ENCODE results near the gene PLA2R1. TPM values are rescaled to one million over a fixed set of nuclear protein-coding genes. Genes with fewer than 3 reads are reported as not detected.

Gene PLA2R1
- total RNA-seq, 1 experiment from 2014 or later = 8.4 TPM

- Mint-ChIP-seq H3K4me1 (ENCODE audit: insufficient read depth, unreplicated experiment) (peaks cover 6% of the 10 kb centered on the region), H3K27me3 (ENCODE audit: insufficient read depth, unreplicated experiment) (no peaks in the 10 kb centered on the region), H3K9me3 (ENCODE audit: unreplicated experiment) (no peaks in the 10 kb centered on the region), H3K27ac (ENCODE audit: low read depth, unreplicated experiment) (no peak overlapping the region), H3K4me3 (ENCODE audit: unreplicated experiment) (no peak overlapping the region), H3K36me3 (ENCODE audit: insufficient read depth, unreplicated experiment) (no peaks in the 10 kb centered on the region)
- ChIA-PET CTCF (no interaction called here), POLR2A (interaction anchor here (0.6 to 1.2 kb wide), 3 partner anchors 55 to 453 kb away, joined by 3 to 4 read pairs (median 3); partner anchors contain the start of gene BAZ2B)
- intact Hi-C loops (cut with micrococcal nuclease) = no loop called here
- DNase-seq (ENCODE audit: unreplicated experiment) = no peak
- no peak for TF ChIP-seq CTCF (IDR thresholded peaks at IDR 0.05; ENCODE audit: unreplicated experiment)
- BruUV-seq (replicated peaks) = no TSS peak
Observed at GRCh38 chr2:160068906-160069305, 6.5 kb upstream of the PLA2R1 start.

DNA sequence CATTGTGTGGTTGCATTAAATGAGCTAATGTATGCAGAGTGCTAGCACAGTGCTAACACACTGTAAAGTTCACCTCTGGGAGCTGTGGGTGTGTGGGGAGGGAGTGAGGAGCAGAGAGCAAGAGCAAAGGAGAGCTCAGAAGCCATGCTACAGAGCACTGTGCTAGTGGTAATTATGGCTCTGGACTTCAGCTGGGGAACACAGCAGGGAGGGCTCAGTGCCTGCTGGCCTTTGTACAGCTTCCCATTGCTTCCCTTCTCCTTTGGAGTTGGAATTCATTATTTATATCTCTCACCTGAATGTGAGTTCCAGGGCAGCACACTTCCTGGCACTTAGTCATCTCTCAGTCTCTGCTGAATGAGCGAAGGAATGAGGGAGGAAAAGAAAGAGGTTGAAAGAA, 2.5 kb upstream of the PLA2R1 start:
- intact Hi-C loops (cut with micrococcal nuclease) = no loop called here
- Mint-ChIP-seq H3K27me3 (ENCODE audit: insufficient read depth, unreplicated experiment) (no peaks in the 10 kb centered on the region), H3K9me3 (ENCODE audit: unreplicated experiment) (no peaks in the 10 kb centered on the region), H3K4me3 (ENCODE audit: unreplicated experiment) (no peak overlapping the region), H3K4me1 (ENCODE audit: insufficient read depth, unreplicated experiment) (peaks cover 16% of the 10 kb centered on the region), H3K36me3 (ENCODE audit: insufficient read depth, unreplicated experiment) (no peaks in the 10 kb centered on the region), H3K27ac (ENCODE audit: low read depth, unreplicated experiment) (no peak overlapping the region)
- BruUV-seq (replicated peaks) = no TSS peak
- ChIA-PET CTCF (interaction anchor here (1.3 to 1.5 kb wide), 2 partner anchors 10 to 155 kb away, joined by 4 to 6 read pairs; no protein-coding TSS in a partner anchor), POLR2A (interaction anchor here (0.6 to 0.8 kb wide), 2 partner anchors 23 to 46 kb away, joined by 3 read pairs; no protein-coding TSS in a partner anchor)
- no peak for TF ChIP-seq CTCF (IDR thresholded peaks at IDR 0.05; ENCODE audit: unreplicated experiment)
- no peak for DNase-seq (ENCODE audit: unreplicated experiment)

DNA sequence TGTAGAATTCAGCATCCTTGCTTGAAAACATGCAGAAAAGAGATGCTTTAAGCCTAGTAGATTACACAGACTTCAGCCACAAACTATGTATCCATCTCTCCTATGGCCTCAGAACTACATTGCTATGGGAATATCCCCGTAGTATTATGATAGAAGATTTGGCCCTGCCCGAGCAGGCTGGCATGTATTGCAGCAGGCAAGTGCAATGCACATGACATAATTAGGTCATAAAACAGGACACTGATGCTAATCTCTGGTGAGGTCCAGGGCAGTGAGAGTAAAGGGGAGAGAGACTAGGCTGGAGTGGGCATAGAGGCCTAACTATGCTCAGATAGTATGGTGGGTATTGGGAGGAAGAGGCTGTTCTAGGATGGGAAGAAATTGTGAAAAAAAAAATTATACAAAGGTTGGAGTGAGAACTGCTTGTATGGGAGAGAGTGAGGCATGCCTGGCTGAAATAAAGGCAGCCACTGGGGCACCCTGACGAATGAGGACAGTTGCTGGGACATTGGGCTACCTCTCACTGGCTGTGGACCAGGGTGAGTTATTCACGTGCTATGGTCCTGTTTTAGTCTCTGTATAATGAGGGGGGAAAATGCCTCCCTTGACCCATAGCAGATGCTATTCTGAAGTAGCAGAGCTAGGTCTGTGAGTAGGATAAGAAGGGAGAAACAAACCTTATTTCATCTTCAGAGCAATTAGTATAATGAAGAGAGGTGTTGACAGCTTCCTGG, 1.6 kb upstream of the PLA2R1 start:
- POLR2A ChIA-PET = interaction anchor here (0.6 to 0.8 kb wide), 2 partner anchors 23 to 45 kb away, joined by 3 read pairs; no protein-coding TSS in a partner anchor
- no peak overlapping the region for H3K27ac Mint-ChIP-seq (ENCODE audit: low read depth, unreplicated experiment)

More for the DNA sequence above, 1.6 kb upstream of the PLA2R1 start:
- CTCF ChIA-PET = interaction anchor here (1.3 to 1.5 kb wide), 2 partner anchors 10 to 156 kb away, joined by 4 to 6 read pairs; no protein-coding TSS in a partner anchor
- BruUV-seq (replicated peaks) = no TSS peak
- intact Hi-C loops (cut with micrococcal nuclease) = no loop called here
- Mint-ChIP-seq H3K27me3 (ENCODE audit: insufficient read depth, unreplicated experiment) (no peaks in the 10 kb centered on the region), H3K4me3 (ENCODE audit: unreplicated experiment) (no peak overlapping the region), H3K9me3 (ENCODE audit: unreplicated experiment) (no peaks in the 10 kb centered on the region), H3K4me1 (ENCODE audit: insufficient read depth, unreplicated experiment) (peaks cover 16% of the 10 kb centered on the region), H3K36me3 (ENCODE audit: insufficient read depth, unreplicated experiment) (no peaks in the 10 kb centered on the region)
- no peak for TF ChIP-seq CTCF (IDR thresholded peaks at IDR 0.05; ENCODE audit: unreplicated experiment)
- DNase-seq (ENCODE audit: unreplicated experiment) = no peak

Data from MCF 10A (cell line).